NT2/D1 (cell line): ENCODE measurements around the gene ZCCHC8.
"Not testable (repeated sequence)": the region's sequence is repeated elsewhere in the genome, so short reads cannot be mapped to it uniquely, and the experiment has no call there.

Experiments
- DNase-seq: peaks from one replicate; pipeline ENCODE4 v3.0.0-alpha.2; 2011; ENCODE audit warnings: low read depth, low spot score
- H3K27me3 ChIP-seq: 2 replicates; pipeline ENCODE4 v1.6.0; 2011; ENCODE audit warnings: mild to moderate bottlenecking; ENCODE audit not compliant: insufficient read length, insufficient read depth
- H3K36me3 ChIP-seq: 2 replicates; pipeline ENCODE4 v1.6.1; 2011; ENCODE audit warnings: mild to moderate bottlenecking, low read length, mixed read lengths; ENCODE audit not compliant: insufficient read depth, insufficient read length
- H3K4me1 ChIP-seq: 2 replicates; pipeline ENCODE4 v1.5.1; 2011; ENCODE audit not compliant: insufficient read depth, insufficient read length
- H3K4me3 ChIP-seq: 2 replicates; pipeline ENCODE4 v1.5.1; 2011; ENCODE audit warnings: low read depth; ENCODE audit not compliant: insufficient read length
- H3K9ac ChIP-seq: 2 replicates; pipeline ENCODE4 v1.6.0; 2011; ENCODE audit warnings: low read depth; ENCODE audit not compliant: insufficient read length
- H3K9me3 ChIP-seq: 2 replicates; pipeline ENCODE4 v1.5.1; 2011; ENCODE audit warnings: mild to moderate bottlenecking, low read length; ENCODE audit not compliant: insufficient read depth
- SUZ12 ChIP-seq: IDR thresholded peaks from 2 replicates; pipeline ENCODE4 v1.6.1; 2011; ENCODE audit not compliant: insufficient read length, insufficient read depth; ENCODE audit errors: extremely low read depth
- YY1 ChIP-seq: IDR thresholded peaks from 2 replicates; pipeline ENCODE4 v1.6.1; 2011; ENCODE audit not compliant: insufficient read length, insufficient read depth
- ZNF274 ChIP-seq: IDR thresholded peaks from 2 replicates; pipeline ENCODE4 v1.6.1; 2011; ENCODE audit warnings: mild to moderate bottlenecking, low read depth, low read length

Gene ZCCHC8

DNA sequence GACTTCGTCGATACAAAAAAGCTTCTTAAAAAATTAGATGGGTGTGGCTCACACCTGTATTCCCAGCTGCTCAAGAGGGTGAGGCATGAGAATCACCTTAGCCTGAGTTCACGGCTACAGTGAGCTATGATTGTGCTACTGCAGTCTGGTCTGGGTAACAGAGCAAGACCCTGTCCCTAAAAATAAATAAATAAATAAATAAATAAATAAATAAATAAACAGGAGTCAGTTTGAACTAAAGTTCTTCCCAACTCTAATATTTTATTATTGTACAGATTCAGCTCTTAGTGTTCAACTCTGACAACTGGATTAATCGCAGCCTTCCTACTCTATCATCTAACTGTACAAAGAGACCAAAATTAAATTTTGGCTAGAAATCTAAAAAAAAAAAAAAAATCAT is 65.5 kb downstream of the ZCCHC8 start:
- TF ChIP-seq YY1, result no peak
- TF ChIP-seq ZNF274, result no peak
- TF ChIP-seq SUZ12, result no peak
- no peak for DNase-seq
- H3K9ac ChIP-seq, result no peak overlapping the region
- H3K4me3 ChIP-seq, result no peak overlapping the region
- H3K4me1 ChIP-seq, result peaks cover 2% of the 10 kb centered on the region
- no peaks in the 10 kb centered on the region for H3K36me3 ChIP-seq
- H3K27me3 ChIP-seq, result no peaks in the 10 kb centered on the region
- H3K9me3 ChIP-seq, result no peaks in the 10 kb centered on the region

DNA sequence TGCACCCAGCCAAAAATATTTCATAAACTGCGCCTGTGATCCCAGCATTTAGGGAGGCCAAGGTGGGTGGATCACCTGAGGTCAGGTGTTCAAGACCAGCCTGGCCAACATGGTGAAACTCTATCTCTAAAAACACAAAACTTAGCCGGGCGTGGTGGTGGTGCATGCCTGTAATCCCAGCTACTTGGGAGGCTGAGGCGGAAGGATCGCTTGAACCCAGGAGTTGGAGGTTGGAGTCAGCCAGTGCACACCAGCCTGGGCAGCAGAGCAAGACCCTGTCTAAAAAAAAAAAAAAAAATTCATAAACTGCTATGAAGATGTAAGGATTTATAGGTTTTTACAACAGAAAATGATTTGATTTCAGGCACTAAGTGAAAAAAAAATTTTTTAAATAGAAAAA is 71.7 kb downstream of the ZCCHC8 start:
- not testable (repeated sequence) for DNase-seq, H3K4me3 ChIP-seq, H3K27me3 ChIP-seq, H3K4me1 ChIP-seq, H3K9ac ChIP-seq, H3K36me3 ChIP-seq, H3K9me3 ChIP-seq

DNA sequence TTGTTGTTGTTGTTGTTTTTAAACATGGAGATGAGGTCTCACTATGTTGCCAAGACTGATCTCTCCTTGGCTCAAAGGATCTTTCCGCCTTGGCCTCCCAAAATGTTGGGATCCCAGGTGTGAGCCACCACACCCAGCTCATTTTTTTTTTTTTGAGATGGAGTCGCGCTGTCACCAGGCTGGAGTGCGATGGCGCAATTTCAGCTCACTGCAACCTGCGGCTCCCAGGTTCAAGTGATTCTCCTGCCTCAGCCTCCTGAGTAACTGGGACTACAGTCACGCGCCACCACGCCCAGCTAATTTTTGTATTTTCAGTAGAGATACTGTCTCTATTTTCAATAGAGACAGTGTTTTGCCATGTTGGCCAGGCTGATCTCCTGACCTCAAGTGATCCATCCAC is 73.3 kb downstream of the ZCCHC8 start:
- Histone ChIP-seq H3K4me1 (peaks cover 2% of the 10 kb centered on the region), H3K27me3 (no peaks in the 10 kb centered on the region), H3K36me3 (no peaks in the 10 kb centered on the region), H3K9ac (no peak overlapping the region), H3K9me3 (no peaks in the 10 kb centered on the region), H3K4me3 (no peak overlapping the region)
- no peak for TF ChIP-seq ZNF274
- TF ChIP-seq YY1, result no peak
- TF ChIP-seq SUZ12, result no peak
- no peak for DNase-seq

- TF ChIP-seq YY1 (no peak), SUZ12 (no peak), ZNF274 (no peak)
- H3K9ac ChIP-seq, result peak overlapping the region; percentile 96
- no peaks in the 10 kb centered on the region for H3K4me1 ChIP-seq
- peak; percentile 52 for DNase-seq
- no peaks in the 10 kb centered on the region for H3K9me3 ChIP-seq
- no peaks in the 10 kb centered on the region for H3K27me3 ChIP-seq
- H3K4me3 ChIP-seq, result peak overlapping the region; percentile 74
- H3K36me3 ChIP-seq, result no peaks in the 10 kb centered on the region
These were observed 77.2 kb downstream of the ZCCHC8 start for GRCh38 chr12:122423258-122424165.

- no peak for TF ChIP-seq ZNF274
- TF ChIP-seq SUZ12, result no peak
- no peak for TF ChIP-seq YY1
- H3K36me3 ChIP-seq, result no peaks in the 10 kb centered on the region
- no peaks in the 10 kb centered on the region for H3K4me1 ChIP-seq
- DNase-seq, result no peak
- no peaks in the 10 kb centered on the region for H3K9me3 ChIP-seq
- no peaks in the 10 kb centered on the region for H3K27me3 ChIP-seq
- H3K9ac ChIP-seq, result peak overlapping the region; percentile 96
- peak overlapping the region; percentile 74 for H3K4me3 ChIP-seq
These were observed 77.9 kb downstream of the ZCCHC8 start for GRCh38 chr12:122422730-122423257.

GRCh38 chr12:122421821-122422729 is 78.7 kb downstream of the ZCCHC8 start, which contains the start of gene CLIP1:
CLIP1 (minus strand) TSS chr12:122422669; CDS start chr12:122380452, 42,217 bp downstream.
- Histone ChIP-seq H3K36me3 (no peaks in the 10 kb centered on the region), H3K9ac (peak within 1 kb of the TSS; percentile 96), H3K4me3 (peak within 1 kb of the TSS; percentile 74), H3K27me3 (no peaks in the 10 kb centered on the region), H3K4me1 (no peaks in the 10 kb centered on the region), H3K9me3 (no peaks in the 10 kb centered on the region)
- DNase-seq, result no peak
- TF ChIP-seq ZNF274 (no peak), YY1 (no peak), SUZ12 (no peak)
